Activated naive CD8-positive, alpha-beta T cell treated with anti-CD3 and anti-CD28 coated beads, Interleukin-2, amount 10 ng/mL, durations not matched to agents 7 days and 5 days (primary cell): ENCODE data around the gene PPP2R2D. TPM values are rescaled to one million over a fixed set of nuclear protein-coding genes. Genes with fewer than 3 reads are reported as not detected.
"Not testable (repeated sequence)": the region's sequence is repeated elsewhere in the genome, so short reads cannot be mapped to it uniquely, and the experiment has no call there.

Experiments used
- ATAC-seq: fragments of 150-1000 bp; cut with Tn5 transposase; one replicate; pipeline ENCODE4 v1.10.0; 2021; ENCODE audit warnings: low read depth, moderate library complexity
- POLR2A ChIA-PET: fragments of 350-600 bp; sonication (Branson Sonifier 250); formaldehyde crosslinking; loops from one replicate; lab custom pipeline; 2021; ENCODE audit warnings: antibody characterized with exemption; lab: Charles Lee
- DNase-seq: peaks from one replicate; pipeline ENCODE4 v3.0.0; 2021
- H3K27ac Mint-ChIP-seq: one replicate; pipeline ENCODE4 v1.8.0; 2022; ENCODE audit warnings: mild to moderate bottlenecking, mixed read lengths
- H3K27me3 Mint-ChIP-seq: one replicate; pipeline ENCODE4 v1.8.0; 2022; ENCODE audit warnings: mild to moderate bottlenecking, moderate library complexity, mixed read lengths
- H3K36me3 Mint-ChIP-seq: one replicate; pipeline ENCODE4 v1.8.0; 2021; ENCODE audit warnings: mild to moderate bottlenecking, mixed read lengths
- H3K4me1 Mint-ChIP-seq: one replicate; pipeline ENCODE4 v1.8.0; 2021; ENCODE audit warnings: mixed read lengths
- H3K4me3 Mint-ChIP-seq: one replicate; pipeline ENCODE4 v1.8.0; 2022; ENCODE audit warnings: mild to moderate bottlenecking, moderate library complexity, mixed read lengths
- H3K9me3 Mint-ChIP-seq: one replicate; pipeline ENCODE4 v1.8.0; 2021; ENCODE audit warnings: mixed read lengths
- total RNA-seq, 2 experiments: library from RNA; stranded (reverse); gene quantifications; one replicate each; pipeline ENCODE4 v1.2.3, GENCODE V29; 2021

PPP2R2D gene
- total RNA-seq, 2 experiments from 2014 or later, result 39.9 to 45.6 TPM

GRCh38 chr10:131872011-131872826 lies 28.6 kb upstream of the PPP2R2D start:
- Mint-ChIP-seq H3K36me3 (no peaks in the 10 kb centered on the region), H3K4me3 (no peak overlapping the region), H3K27me3 (peaks cover 10% of the 10 kb centered on the region), H3K9me3 (no peaks in the 10 kb centered on the region), H3K4me1 (peaks cover 3% of the 10 kb centered on the region), H3K27ac (no peak overlapping the region)
- DNase-seq (no peak), ATAC-seq (no peak)
- POLR2A ChIA-PET, result no interaction called here

- no peak overlapping the region for H3K27ac Mint-ChIP-seq
- no peak overlapping the region for H3K4me3 Mint-ChIP-seq
- H3K27me3 Mint-ChIP-seq, result peaks cover 14% of the 10 kb centered on the region
- POLR2A ChIA-PET, result no interaction called here
- DNase-seq (no peak), ATAC-seq (no peak)
- H3K36me3 Mint-ChIP-seq, result no peaks in the 10 kb centered on the region
- H3K4me1 Mint-ChIP-seq, result peaks cover 3% of the 10 kb centered on the region
- no peaks in the 10 kb centered on the region for H3K9me3 Mint-ChIP-seq
Measured at GRCh38 chr10:131872827-131873375, 27.9 kb upstream of the PPP2R2D start.

- H3K4me1 Mint-ChIP-seq, result peaks cover 3% of the 10 kb centered on the region
- POLR2A ChIA-PET, result no interaction called here
- H3K9me3 Mint-ChIP-seq, result no peaks in the 10 kb centered on the region
- no peak overlapping the region for H3K4me3 Mint-ChIP-seq
- peaks cover 17% of the 10 kb centered on the region for H3K27me3 Mint-ChIP-seq
- H3K36me3 Mint-ChIP-seq, result no peaks in the 10 kb centered on the region
- H3K27ac Mint-ChIP-seq, result no peak overlapping the region
- ATAC-seq (peak; percentile 63), DNase-seq (peak; percentile 75)
Measured at GRCh38 chr10:131874991-131875451, 25.8 kb upstream of the PPP2R2D start.

- H3K4me3 Mint-ChIP-seq, result no peak overlapping the region
- ATAC-seq (no peak), DNase-seq (no peak)
- no peaks in the 10 kb centered on the region for H3K9me3 Mint-ChIP-seq
- peaks cover 17% of the 10 kb centered on the region for H3K27me3 Mint-ChIP-seq
- H3K27ac Mint-ChIP-seq, result no peak overlapping the region
- H3K36me3 Mint-ChIP-seq, result no peaks in the 10 kb centered on the region
- H3K4me1 Mint-ChIP-seq, result peaks cover 3% of the 10 kb centered on the region
- POLR2A ChIA-PET, result no interaction called here
Measured at GRCh38 chr10:131875501-131875900, 25.3 kb upstream of the PPP2R2D start.

GRCh38 chr10:131876017-131876416 lies 24.8 kb upstream of the PPP2R2D start:
- no peak for DNase-seq
- H3K4me1 Mint-ChIP-seq, result peaks cover 3% of the 10 kb centered on the region
- no peak overlapping the region for H3K4me3 Mint-ChIP-seq
- no peak overlapping the region for H3K27ac Mint-ChIP-seq
- no peaks in the 10 kb centered on the region for H3K9me3 Mint-ChIP-seq
- H3K27me3 Mint-ChIP-seq, result peaks cover 17% of the 10 kb centered on the region
- POLR2A ChIA-PET, result no interaction called here
- no peaks in the 10 kb centered on the region for H3K36me3 Mint-ChIP-seq
- no peak for ATAC-seq

GRCh38 chr10:131876508-131876907 lies 24.3 kb upstream of the PPP2R2D start:
- DNase-seq (no peak), ATAC-seq (no peak)
- peaks cover 17% of the 10 kb centered on the region for H3K27me3 Mint-ChIP-seq
- no peak overlapping the region for H3K27ac Mint-ChIP-seq
- no peaks in the 10 kb centered on the region for H3K36me3 Mint-ChIP-seq
- no peaks in the 10 kb centered on the region for H3K9me3 Mint-ChIP-seq
- POLR2A ChIA-PET, result no interaction called here
- H3K4me3 Mint-ChIP-seq, result no peak overlapping the region
- H3K4me1 Mint-ChIP-seq, result peaks cover 3% of the 10 kb centered on the region

- ATAC-seq (no peak), DNase-seq (no peak)
- H3K9me3 Mint-ChIP-seq, result no peaks in the 10 kb centered on the region
- H3K4me1 Mint-ChIP-seq, result no peaks in the 10 kb centered on the region
- H3K4me3 Mint-ChIP-seq, result no peak overlapping the region
- POLR2A ChIA-PET, result no interaction called here
- peaks cover 9% of the 10 kb centered on the region for H3K27me3 Mint-ChIP-seq
- H3K27ac Mint-ChIP-seq, result no peak overlapping the region
- H3K36me3 Mint-ChIP-seq, result no peaks in the 10 kb centered on the region
Measured at GRCh38 chr10:131880016-131880590, 20.7 kb upstream of the PPP2R2D start.

GRCh38 chr10:131881104-131881880 lies 19.5 kb upstream of the PPP2R2D start:
- POLR2A ChIA-PET, result no interaction called here
- no peaks in the 10 kb centered on the region for H3K9me3 Mint-ChIP-seq
- peaks cover 9% of the 10 kb centered on the region for H3K27me3 Mint-ChIP-seq
- no peak overlapping the region for H3K4me3 Mint-ChIP-seq
- H3K4me1 Mint-ChIP-seq, result peaks cover 2% of the 10 kb centered on the region
- no peak for ATAC-seq
- no peak overlapping the region for H3K27ac Mint-ChIP-seq
- no peaks in the 10 kb centered on the region for H3K36me3 Mint-ChIP-seq
- DNase-seq, result no peak

GRCh38 chr10:131882151-131882550 lies 18.7 kb upstream of the PPP2R2D start:
- POLR2A ChIA-PET, result no interaction called here
- ATAC-seq, result no peak

GRCh38 chr10:131882590-131883451 lies 18.0 kb upstream of the PPP2R2D start:
- Mint-ChIP-seq H3K9me3 (no peaks in the 10 kb centered on the region), H3K27me3 (peaks cover 5% of the 10 kb centered on the region), H3K4me3 (no peak overlapping the region), H3K36me3 (no peaks in the 10 kb centered on the region), H3K4me1 (peaks cover 3% of the 10 kb centered on the region), H3K27ac (no peak overlapping the region)
- ATAC-seq, result no peak
- POLR2A ChIA-PET, result no interaction called here
- DNase-seq, result no peak

More at GRCh38 chr10:131882151-131882550, 18.7 kb upstream of the PPP2R2D start:
- peaks cover 3% of the 10 kb centered on the region for H3K4me1 Mint-ChIP-seq
- H3K27ac Mint-ChIP-seq, result no peak overlapping the region
- no peaks in the 10 kb centered on the region for H3K9me3 Mint-ChIP-seq
- H3K27me3 Mint-ChIP-seq, result peaks cover 7% of the 10 kb centered on the region
- H3K36me3 Mint-ChIP-seq, result no peaks in the 10 kb centered on the region
- H3K4me3 Mint-ChIP-seq, result no peak overlapping the region
- no peak for DNase-seq

GRCh38 chr10:131883621-131884393 lies 17.0 kb upstream of the PPP2R2D start:
- DNase-seq, H3K27me3 Mint-ChIP-seq, H3K4me1 Mint-ChIP-seq, ATAC-seq, H3K36me3 Mint-ChIP-seq, H3K4me3 Mint-ChIP-seq, H3K9me3 Mint-ChIP-seq, POLR2A ChIA-PET: not testable (repeated sequence)
- peak overlapping the region; percentile 60 for H3K27ac Mint-ChIP-seq
